ENCODE measurements around the gene XRCC6.

- TF ChIP-seq, protein P1, sequence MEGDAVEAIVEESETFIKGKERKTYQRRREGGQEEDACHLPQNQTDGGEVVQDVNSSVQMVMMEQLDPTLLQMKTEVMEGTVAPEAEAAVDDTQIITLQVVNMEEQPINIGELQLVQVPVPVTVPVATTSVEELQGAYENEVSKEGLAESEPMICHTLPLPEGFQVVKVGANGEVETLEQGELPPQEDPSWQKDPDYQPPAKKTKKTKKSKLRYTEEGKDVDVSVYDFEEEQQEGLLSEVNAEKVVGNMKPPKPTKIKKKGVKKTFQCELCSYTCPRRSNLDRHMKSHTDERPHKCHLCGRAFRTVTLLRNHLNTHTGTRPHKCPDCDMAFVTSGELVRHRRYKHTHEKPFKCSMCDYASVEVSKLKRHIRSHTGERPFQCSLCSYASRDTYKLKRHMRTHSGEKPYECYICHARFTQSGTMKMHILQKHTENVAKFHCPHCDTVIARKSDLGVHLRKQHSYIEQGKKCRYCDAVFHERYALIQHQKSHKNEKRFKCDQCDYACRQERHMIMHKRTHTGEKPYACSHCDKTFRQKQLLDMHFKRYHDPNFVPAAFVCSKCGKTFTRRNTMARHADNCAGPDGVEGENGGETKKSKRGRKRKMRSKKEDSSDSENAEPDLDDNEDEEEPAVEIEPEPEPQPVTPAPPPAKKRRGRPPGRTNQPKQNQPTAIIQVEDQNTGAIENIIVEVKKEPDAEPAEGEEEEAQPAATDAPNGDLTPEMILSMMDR (IDR thresholded peaks at IDR 0.05): no peak
- TF ChIP-seq POLR2A (IDR thresholded peaks at IDR 0.05): no peak
Observed at GRCh38 chr22:41613456-41613855, 7.6 kb upstream of the XRCC6 start.

Data from testis (tissue), 2 donors.